GM23248 (cell line): ENCODE measurements around the gene RIBC1. TPM values are rescaled to one million over a fixed set of nuclear protein-coding genes. Genes with fewer than 3 reads are reported as not detected.
"Not testable (repeated sequence)": the region's sequence is repeated elsewhere in the genome, so short reads cannot be mapped to it uniquely, and the experiment has no call there.

Experiments
- DNase-seq: peaks from one replicate; pipeline ENCODE4 v3.0.0-alpha.2; 2015
- H2AFZ ChIP-seq: fragments of 200-600 bp; sonication (generic); 2 replicates; pipeline ENCODE4 v1.6.1; 2016; ENCODE audit warnings: antibody characterized with exemption
- H3F3A ChIP-seq: fragments of 200-600 bp; sonication (generic); 2 replicates; pipeline ENCODE4 v1.6.1; 2016; ENCODE audit warnings: mild to moderate bottlenecking, antibody characterized with exemption, mixed run types; ENCODE audit not compliant: insufficient read depth
- H3K27ac ChIP-seq: fragments of 200-600 bp; sonication (generic); 2 replicates; pipeline ENCODE4 v1.5.1; 2016; ENCODE audit warnings: mild to moderate bottlenecking
- H3K27me3 ChIP-seq: fragments of 200-600 bp; sonication (generic); replicated peaks from 2 replicates; pipeline ENCODE4 v1.6.1; 2016; ENCODE audit warnings: mild to moderate bottlenecking; ENCODE audit not compliant: insufficient read depth
- H3K36me3 ChIP-seq: fragments of 200-600 bp; sonication (generic); 2 replicates; pipeline ENCODE4 v1.6.1; 2016; ENCODE audit warnings: low read depth, mild to moderate bottlenecking
- H3K4me1 ChIP-seq: fragments of 200-600 bp; sonication (generic); 2 replicates; pipeline ENCODE4 v1.6.1; 2016; ENCODE audit warnings: mild to moderate bottlenecking; ENCODE audit not compliant: insufficient read depth
- H3K4me2 ChIP-seq: fragments of 200-600 bp; sonication (generic); one replicate; pipeline ENCODE4 v1.6.1; 2016; ENCODE audit warnings: mild to moderate bottlenecking; ENCODE audit not compliant: unreplicated experiment
- H3K4me3 ChIP-seq: fragments of 200-600 bp; sonication (generic); 2 replicates; pipeline ENCODE4 v1.5.1; 2016; ENCODE audit warnings: mild to moderate bottlenecking
- H3K79me2 ChIP-seq: fragments of 200-600 bp; sonication (generic); 2 replicates; pipeline ENCODE4 v1.6.1; 2016; ENCODE audit warnings: mild to moderate bottlenecking; ENCODE audit not compliant: insufficient read depth
- H3K9ac ChIP-seq: fragments of 200-600 bp; sonication (generic); 2 replicates; pipeline ENCODE4 v1.6.1; 2016; ENCODE audit warnings: mild to moderate bottlenecking
- H3K9me2 ChIP-seq: fragments of 200-600 bp; sonication (generic); 2 replicates; pipeline ENCODE4 v1.6.1; 2016; ENCODE audit warnings: mixed run types, mild to moderate bottlenecking, moderate library complexity; ENCODE audit not compliant: insufficient read depth
- H3K9me3 ChIP-seq: fragments of 200-600 bp; sonication (generic); one replicate; pipeline ENCODE4 v1.6.1; 2017; ENCODE audit warnings: low read depth
- H4K20me1 ChIP-seq: fragments of 200-600 bp; sonication (generic); 2 replicates; pipeline ENCODE4 v1.6.0; 2016; ENCODE audit not compliant: insufficient read depth
- EZH2 ChIP-seq: fragments of 200-600 bp; sonication (generic); IDR thresholded peaks from 2 replicates; pipeline ENCODE4 v1.6.1; 2018; ENCODE audit warnings: antibody characterized with exemption, mild to moderate bottlenecking; ENCODE audit not compliant: insufficient read depth, poor library complexity, severe bottlenecking
- EZH2phosphoT487 ChIP-seq: fragments of 200-600 bp; sonication (generic); IDR thresholded peaks from 2 replicates; pipeline ENCODE4 v1.6.1; 2018; ENCODE audit warnings: antibody characterized with exemption, moderate library complexity, mild to moderate bottlenecking, low read depth; ENCODE audit not compliant: insufficient read depth
- WGBS, 2 experiments: methylation state at CpG; one replicate each; pipeline ENCODE4 v1.1.6; 2015 to 2017; ENCODE audit warnings: low lambda C conversion rate in 2 of 2, low coverage in 1 of 2; ENCODE audit errors: missing lambda C conversion rate in 2 of 2; 5-methylcytosine and 5-hydroxymethylcytosine counted together
- in situ Hi-C: fragments of 300-500 bp; cut with MboI; formaldehyde crosslinking; loops from 2 replicates; pipeline ENCODE4 v1.15.0; 2020
- polyA plus RNA-seq: library from polyadenylated mRNA; unstranded; fragments of >200 nt; fragmentation: Nextera tagmentation; extraction: Ambion mirVana; gene quantifications from 2 replicates; pipeline ENCODE4 v1.2.1, GENCODE V29; 2016
- total RNA-seq: library from RNA; depleted of rRNA; stranded (reverse); fragments of >200 nt; shearing (Covaris generic); gene quantifications from 2 replicates; pipeline ENCODE4 v1.2.3, GENCODE V29; 2014

RIBC1 gene
- total and polyA plus RNA-seq, 2 experiments from 2014 or later = 0.32 to 0.48 TPM

DNA sequence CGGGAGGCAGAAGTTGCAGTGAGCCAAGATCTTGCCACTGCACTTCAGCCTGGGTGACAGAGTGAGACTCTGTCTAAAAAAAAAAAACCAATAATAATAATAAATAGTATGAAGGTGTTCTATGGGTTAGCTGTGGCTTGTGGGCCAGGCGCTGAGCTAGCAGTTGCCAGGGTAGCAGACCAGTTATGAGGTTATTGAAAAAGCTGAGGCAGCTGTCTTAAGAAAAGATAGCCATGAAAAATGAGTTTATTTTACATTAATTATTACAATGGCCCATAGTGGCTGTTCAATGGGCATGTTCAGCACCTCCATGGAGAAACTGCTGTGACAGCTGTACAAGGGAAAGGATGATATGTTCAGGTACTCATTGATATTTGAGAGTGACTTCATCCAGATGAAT lies 24.8 kb downstream of the RIBC1 start:
- Histone ChIP-seq H3K4me1 (peaks cover 8% of the 10 kb centered on the region), H3K79me2 (no peaks in the 10 kb centered on the region), H3K9ac (no peak overlapping the region), H3K4me2 (no peak overlapping the region), H3K27me3 (no peaks in the 10 kb centered on the region), H3K36me3 (no peaks in the 10 kb centered on the region), H3K27ac (no peak overlapping the region), H3K9me3 (no peaks in the 10 kb centered on the region), H3F3A (no peaks in the 10 kb centered on the region), H2AFZ (no peak overlapping the region), H3K9me2 (no peaks in the 10 kb centered on the region), H4K20me1 (no peaks in the 10 kb centered on the region), H3K4me3 (no peak overlapping the region)
- in situ Hi-C loops = no loop called here
- DNase-seq = no peak
- TF ChIP-seq EZH2phosphoT487 = no peak
- TF ChIP-seq EZH2 = no peak
- 89 to 92% methylated on average over 1 to 2 of the region's 2 CpGs for WGBS, 2 experiments

DNA sequence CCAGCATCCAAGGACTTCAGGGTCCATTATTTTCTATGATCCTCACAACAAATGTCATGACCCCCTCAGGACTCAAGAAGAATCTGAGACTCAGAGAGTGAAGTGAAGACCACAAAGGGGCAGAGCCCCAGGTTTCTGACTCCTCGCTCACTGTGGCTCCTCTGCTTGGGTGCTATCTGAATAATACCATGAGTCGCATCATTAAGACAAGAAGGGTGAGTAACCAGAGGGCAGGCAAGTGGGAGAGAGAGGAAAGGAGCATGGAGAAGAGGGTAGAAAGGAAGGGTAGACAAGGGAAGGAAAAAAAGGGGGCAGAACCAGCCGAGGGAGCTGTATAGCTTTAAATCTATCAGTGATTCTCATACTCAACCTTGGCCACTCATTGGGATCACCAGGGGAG lies 27.0 kb downstream of the RIBC1 start:
- no peak for TF ChIP-seq EZH2phosphoT487
- no peak for TF ChIP-seq EZH2
- Histone ChIP-seq H3K27ac (no peak overlapping the region), H3K27me3 (no peaks in the 10 kb centered on the region), H2AFZ (no peak overlapping the region), H3K4me3 (no peak overlapping the region), H3K9me2 (no peaks in the 10 kb centered on the region), H3K79me2 (no peaks in the 10 kb centered on the region), H3K9me3 (no peaks in the 10 kb centered on the region), H4K20me1 (no peaks in the 10 kb centered on the region), H3K36me3 (no peaks in the 10 kb centered on the region), H3F3A (no peaks in the 10 kb centered on the region), H3K9ac (no peak overlapping the region), H3K4me1 (peaks cover 8% of the 10 kb centered on the region), H3K4me2 (no peak overlapping the region)
- peak; percentile 53 for DNase-seq
- 28 to 32% methylated on average over 3 of the region's 3 CpGs for whole genome bisulfite sequencing, 2 experiments
- in situ Hi-C loops = no loop called here

DNA sequence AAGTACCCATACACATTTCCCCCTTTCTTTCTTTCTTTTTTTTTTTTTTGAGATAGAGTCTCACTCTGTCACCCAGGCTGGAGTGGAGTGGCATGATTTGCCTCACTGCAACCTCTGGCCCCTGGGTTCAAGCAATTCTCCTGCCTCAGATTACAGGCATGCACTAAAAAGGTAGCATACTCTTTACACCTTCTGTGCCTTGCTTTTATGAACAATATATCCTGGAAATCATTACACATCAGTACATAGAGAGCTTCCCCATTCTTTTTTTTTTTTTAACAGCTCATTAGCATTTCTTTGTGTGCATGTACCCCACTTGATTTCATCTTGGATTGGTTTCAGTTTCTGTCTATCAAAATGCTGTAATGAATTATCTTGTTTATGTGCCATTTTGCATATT lies 30.1 kb downstream of the RIBC1 start:
- in situ Hi-C loops = no loop called here
- TF ChIP-seq EZH2 = no peak
- TF ChIP-seq EZH2phosphoT487 = no peak
- H3K9me3 ChIP-seq = no peaks in the 10 kb centered on the region
- H3K27ac ChIP-seq = no peak overlapping the region
- H4K20me1 ChIP-seq = no peaks in the 10 kb centered on the region
- no peaks in the 10 kb centered on the region for H3K27me3 ChIP-seq
- no peaks in the 10 kb centered on the region for H3K36me3 ChIP-seq
- H3K9ac ChIP-seq = no peak overlapping the region
- peaks cover 17% of the 10 kb centered on the region for H3F3A ChIP-seq
- DNase-seq = no peak
- H3K4me3 ChIP-seq = no peak overlapping the region
- H3K9me2 ChIP-seq = no peaks in the 10 kb centered on the region
- H2AFZ ChIP-seq = no peak overlapping the region
- no peaks in the 10 kb centered on the region for H3K79me2 ChIP-seq
- H3K4me2 ChIP-seq = no peak overlapping the region
- peaks cover 19% of the 10 kb centered on the region for H3K4me1 ChIP-seq

DNA sequence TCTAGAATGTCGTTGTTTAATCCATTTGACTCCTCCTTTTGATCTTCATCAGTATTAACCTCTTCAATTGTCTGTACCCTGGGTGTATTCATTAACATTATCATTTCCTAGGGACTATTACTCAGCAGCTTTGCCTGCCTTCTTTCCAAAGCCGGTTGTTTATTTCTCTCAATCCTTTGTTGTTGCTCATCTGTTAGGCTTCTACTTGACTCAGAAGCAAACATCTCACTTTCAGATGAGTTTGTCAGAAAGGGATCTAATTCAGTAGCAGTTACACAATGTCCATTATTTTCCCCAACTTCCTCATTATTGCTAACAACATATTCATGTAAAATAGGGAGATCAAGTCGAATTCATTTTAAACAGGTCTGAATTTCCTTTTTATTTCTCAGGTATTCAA lies 33.6 kb downstream of the RIBC1 start:
- H3K4me3 ChIP-seq = no peak overlapping the region
- peak overlapping the region; percentile 21; the same call in 1 of the 2 replicates for H3K9ac ChIP-seq
- H4K20me1 ChIP-seq = no peaks in the 10 kb centered on the region
- no peaks in the 10 kb centered on the region for H3K36me3 ChIP-seq
- no peaks in the 10 kb centered on the region for H3K9me2 ChIP-seq
- in situ Hi-C loops = no loop called here
- DNase-seq = peak; percentile 78
- H3K27ac ChIP-seq = peak overlapping the region; percentile 71
- H3K79me2 ChIP-seq = no peaks in the 10 kb centered on the region
- 0 to 4% methylated on average over 3 of the region's 3 CpGs for WGBS, 2 experiments
- no peaks in the 10 kb centered on the region for H3K9me3 ChIP-seq
- H3K4me1 ChIP-seq = peaks cover 20% of the 10 kb centered on the region
- H3K27me3 ChIP-seq = no peaks in the 10 kb centered on the region
- peak overlapping the region; percentile 2 for H3K4me2 ChIP-seq
- H2AFZ ChIP-seq = no peak overlapping the region
- H3F3A ChIP-seq = peaks cover 17% of the 10 kb centered on the region
- no peak for TF ChIP-seq EZH2phosphoT487
- TF ChIP-seq EZH2 = no peak

DNA sequence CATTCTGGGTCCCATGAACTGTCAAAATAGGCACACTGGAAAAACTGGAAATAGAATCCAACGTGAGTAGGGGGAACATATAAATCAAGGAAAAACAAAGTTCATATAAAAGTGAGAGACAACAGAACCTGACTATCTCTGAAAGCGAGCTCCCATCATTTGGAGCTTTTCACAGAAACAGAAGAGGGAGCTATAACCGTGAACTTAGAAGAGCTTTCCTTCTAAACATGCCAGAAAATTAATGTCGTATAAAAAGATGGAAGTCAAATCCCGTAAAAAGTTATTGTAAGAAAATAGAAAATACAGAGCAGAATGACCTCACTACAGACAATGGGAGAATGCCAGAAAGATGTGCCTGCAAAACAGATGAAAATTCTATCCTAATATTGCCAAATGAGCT lies 35.4 kb downstream of the RIBC1 start:
- H3K9ac ChIP-seq = peak overlapping the region; percentile 5; the same call in 1 of the 2 replicates
- peaks cover 20% of the 10 kb centered on the region for H3K4me1 ChIP-seq
- H3K9me2 ChIP-seq = no peaks in the 10 kb centered on the region
- H3F3A ChIP-seq = peaks cover 17% of the 10 kb centered on the region
- peak overlapping the region; percentile 35; the same call in 1 of the 2 replicates for H3K4me3 ChIP-seq
- H3K79me2 ChIP-seq = no peaks in the 10 kb centered on the region
- 3 to 5% methylated on average over 5 of the region's 5 CpGs for WGBS, 2 experiments
- no peaks in the 10 kb centered on the region for H4K20me1 ChIP-seq
- TF ChIP-seq EZH2 = no peak
- no peak for TF ChIP-seq EZH2phosphoT487
- H3K27me3 ChIP-seq = no peaks in the 10 kb centered on the region
- DNase-seq = peak; percentile 58
- peak overlapping the region; percentile 91 for H2AFZ ChIP-seq
- no peaks in the 10 kb centered on the region for H3K9me3 ChIP-seq
- in situ Hi-C loops = no loop called here
- H3K36me3 ChIP-seq = no peaks in the 10 kb centered on the region
- peak overlapping the region; percentile 41 for H3K27ac ChIP-seq
- H3K4me2 ChIP-seq = peak overlapping the region; percentile 61

DNA sequence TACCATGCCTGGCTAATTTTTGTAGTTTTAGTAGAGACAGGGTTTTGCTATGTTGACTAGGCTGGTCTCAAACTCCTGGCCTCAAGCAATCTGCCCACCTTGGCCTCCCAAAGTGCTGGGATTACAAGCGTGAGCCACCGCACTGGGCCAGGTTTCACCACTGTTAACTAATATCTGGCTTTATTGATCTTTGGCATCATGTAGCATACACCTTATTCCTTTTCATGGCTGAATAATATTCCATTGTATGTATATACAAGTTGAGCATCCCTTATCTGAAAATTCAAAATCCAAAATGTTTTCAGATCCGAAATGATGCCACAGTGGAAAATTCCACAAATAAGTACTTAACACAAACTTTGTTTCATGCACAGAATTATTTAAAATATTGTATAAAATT lies 46.0 kb downstream of the RIBC1 start:
- DNase-seq, H3K4me2 ChIP-seq, H2AFZ ChIP-seq, H3K27me3 ChIP-seq, in situ Hi-C loops, H3K9me3 ChIP-seq, H3K27ac ChIP-seq, H3K79me2 ChIP-seq, H3F3A ChIP-seq, H3K9me2 ChIP-seq, H3K4me3 ChIP-seq, H3K36me3 ChIP-seq, H3K9ac ChIP-seq, H3K4me1 ChIP-seq, H4K20me1 ChIP-seq: not testable (repeated sequence)
- 92 to 93% methylated on average over 3 of the region's 3 CpGs for WGBS, 2 experiments
